Stomach smooth muscle (tissue), 2 donors: ENCODE data around the gene TBCK.
"Not testable (repeated sequence)": the region's sequence is repeated elsewhere in the genome, so short reads cannot be mapped to it uniquely, and the experiment has no call there.

Experiments
- H3K27ac ChIP-seq: one replicate; pipeline ENCODE4 v1.7.0; 2013; ENCODE audit warnings: mild to moderate bottlenecking, low read length, inconsistent platforms
- H3K27me3 ChIP-seq, 2 donors: one replicate each; pipeline ENCODE4 v1.7.0; 2013; ENCODE audit warnings: low read length in 2 of 2; ENCODE audit not compliant: insufficient read depth in 2 of 2, control insufficient read depth in 1 of 2
- H3K36me3 ChIP-seq, 2 donors: one replicate each; pipeline ENCODE4 v1.7.0; 2013; ENCODE audit warnings: low read length in 2 of 2; ENCODE audit not compliant: control insufficient read depth in 2 of 2, insufficient read depth in 2 of 2
- H3K4me1 ChIP-seq: one replicate; pipeline ENCODE4 v1.7.0; 2013; ENCODE audit warnings: low read length; ENCODE audit not compliant: control insufficient read depth, insufficient read depth
- H3K4me3 ChIP-seq, 2 donors: one replicate each; pipeline ENCODE4 v1.7.0; 2013; ENCODE audit warnings: low read length in 2 of 2
- H3K9ac ChIP-seq, 2 donors: one replicate each; pipeline ENCODE4 v1.7.0; 2013; ENCODE audit warnings: low read length in 2 of 2, mild to moderate bottlenecking in 1 of 2
- H3K9me3 ChIP-seq, 2 donors: one replicate each; pipeline ENCODE4 v1.7.0; 2013; ENCODE audit warnings: low read length in 2 of 2; ENCODE audit not compliant: control insufficient read depth in 2 of 2
- donor health status: healthy.
- donor health status: Pancreatic carcinoma.

The TBCK gene

DNA sequence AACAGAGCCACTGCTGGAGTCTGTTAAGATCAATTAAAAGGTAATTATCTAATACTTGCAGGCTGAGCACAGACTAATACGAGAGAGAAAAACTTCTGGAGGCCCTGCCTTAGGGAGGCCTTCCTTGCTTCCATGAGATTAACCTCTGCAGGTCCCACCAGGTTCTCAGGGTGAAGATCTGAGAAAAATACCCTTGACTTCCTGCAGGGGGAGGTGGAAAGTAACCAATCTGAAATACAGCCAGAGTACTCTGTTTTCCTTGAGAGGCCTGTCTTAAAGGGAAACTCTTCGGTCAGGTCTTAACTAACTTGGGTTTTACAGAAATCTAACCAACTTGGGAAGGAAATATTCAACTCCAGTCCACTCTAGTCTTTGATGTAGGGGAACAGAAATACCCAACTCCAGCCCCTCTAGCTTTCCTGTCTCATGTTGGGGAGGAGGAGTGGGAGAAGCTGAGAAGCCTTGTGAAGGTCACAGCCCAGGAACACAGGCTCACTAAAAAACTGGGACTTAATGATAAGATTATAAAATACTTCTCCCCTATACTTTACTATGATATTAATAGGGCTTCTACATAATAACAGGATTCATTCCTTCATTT, 77.1 kb downstream of the TBCK start:
- Histone ChIP-seq H3K9me3 (no peaks in the 10 kb centered on the region), H3K27ac (no peak overlapping the region), H3K27me3 (no peaks in the 10 kb centered on the region), H3K4me3 (no peak overlapping the region), H3K9ac (no peak overlapping the region), H3K36me3 (peaks cover 0 to 5% of the 10 kb centered on the region in 2 donors), H3K4me1 (no peaks in the 10 kb centered on the region)

DNA sequence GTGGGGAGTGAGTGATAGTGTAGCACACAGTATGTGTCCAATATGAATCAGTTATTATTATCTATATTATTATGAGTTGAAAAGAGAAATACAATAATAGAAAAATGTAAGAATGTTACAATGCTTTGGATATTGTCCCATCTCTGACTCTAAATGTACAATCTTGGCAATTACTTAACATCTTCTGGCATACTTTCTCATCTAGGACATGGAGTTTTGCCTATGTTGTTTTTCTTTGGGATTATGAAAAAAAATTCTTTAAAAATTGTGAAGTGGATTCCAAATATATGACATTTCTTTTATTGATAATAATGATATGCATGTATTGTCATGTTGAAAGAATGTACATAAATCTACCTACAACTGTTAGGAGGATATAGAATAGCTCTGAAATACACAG, 84.1 kb downstream of the TBCK start:
- Histone ChIP-seq H3K9me3 (no peaks in the 10 kb centered on the region), H3K4me3 (no peak overlapping the region), H3K36me3 (peaks cover 0 to 21% of the 10 kb centered on the region in 2 donors), H3K27ac (no peak overlapping the region), H3K4me1 (no peaks in the 10 kb centered on the region), H3K9ac (no peak overlapping the region), H3K27me3 (no peaks in the 10 kb centered on the region)

DNA sequence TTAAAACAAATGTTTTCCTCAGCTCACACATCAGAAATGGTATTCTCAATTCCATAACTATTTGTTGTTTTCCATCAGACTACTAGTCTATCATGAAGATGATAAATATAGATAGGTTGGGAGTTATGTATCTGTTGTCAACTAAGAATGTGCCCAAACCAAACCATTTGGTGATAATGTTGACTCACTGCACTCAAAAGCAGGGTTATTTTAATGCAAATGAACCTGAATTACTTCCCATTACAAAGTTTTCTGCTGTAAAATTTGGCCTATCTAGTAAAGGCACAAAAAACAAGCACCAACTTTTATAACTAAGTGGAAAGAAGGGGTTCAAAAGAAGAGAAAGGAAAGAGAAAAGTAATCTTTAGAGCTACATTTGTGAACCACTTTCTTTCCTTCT, 93.5 kb downstream of the TBCK start:
- H3K27me3 ChIP-seq, result no peaks in the 10 kb centered on the region
- H3K4me3 ChIP-seq, result no peak overlapping the region
- H3K9me3 ChIP-seq, result no peaks in the 10 kb centered on the region
- H3K9ac ChIP-seq, result no peak overlapping the region
- no peaks in the 10 kb centered on the region for H3K4me1 ChIP-seq
- H3K27ac ChIP-seq, result no peak overlapping the region
- H3K36me3 ChIP-seq, result peaks cover 0 to 4% of the 10 kb centered on the region in 2 donors

DNA sequence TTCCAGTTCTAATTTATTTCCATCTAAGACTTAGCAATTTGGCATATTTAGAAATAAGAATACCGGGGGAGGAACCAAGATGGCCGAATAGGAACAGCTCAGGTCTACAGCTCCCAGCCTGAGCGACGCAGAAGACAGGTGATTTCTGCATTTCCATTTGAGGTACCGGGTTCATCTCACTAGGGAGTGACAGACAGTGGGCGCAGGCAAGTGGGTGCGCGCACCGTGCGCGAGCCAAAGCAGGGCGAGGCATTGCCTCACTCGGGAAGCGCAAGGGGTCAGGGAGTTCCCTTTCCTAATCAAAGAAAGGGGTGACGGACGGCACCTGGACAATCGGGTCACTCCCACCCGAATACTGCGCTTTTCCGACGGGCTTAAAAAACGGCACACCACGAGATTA, 102.7 kb downstream of the TBCK start:
- H3K4me1 ChIP-seq, H3K27ac ChIP-seq, H3K4me3 ChIP-seq, H3K9me3 ChIP-seq, H3K9ac ChIP-seq, H3K27me3 ChIP-seq, H3K36me3 ChIP-seq: not testable (repeated sequence)

DNA sequence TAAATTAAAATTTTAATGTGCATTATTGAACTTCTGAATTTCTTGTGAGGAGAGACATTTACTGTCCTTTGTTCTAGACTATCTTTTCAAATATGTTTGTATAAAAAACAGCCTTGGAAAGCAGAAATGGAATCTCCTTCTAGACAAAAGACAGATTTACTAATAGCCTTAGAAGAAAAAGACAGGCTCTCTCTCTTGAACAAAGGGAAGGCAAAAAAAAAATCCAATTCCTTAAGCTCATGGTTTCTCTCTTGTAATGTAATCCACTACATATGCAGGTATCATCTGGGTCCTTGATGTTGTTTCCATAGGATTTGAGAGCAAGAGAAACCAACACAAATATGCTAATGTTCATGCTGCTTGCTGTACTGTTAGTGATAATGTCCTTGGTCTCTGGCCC, 106.0 kb downstream of the TBCK start:
- H3K9ac ChIP-seq, result no peak overlapping the region
- H3K9me3 ChIP-seq, result no peaks in the 10 kb centered on the region
- H3K27me3 ChIP-seq, result no peaks in the 10 kb centered on the region
- no peak overlapping the region for H3K4me3 ChIP-seq
- no peaks in the 10 kb centered on the region for H3K4me1 ChIP-seq
- H3K36me3 ChIP-seq, result peaks cover 4 to 7% of the 10 kb centered on the region in 2 donors
- no peak overlapping the region for H3K27ac ChIP-seq

DNA sequence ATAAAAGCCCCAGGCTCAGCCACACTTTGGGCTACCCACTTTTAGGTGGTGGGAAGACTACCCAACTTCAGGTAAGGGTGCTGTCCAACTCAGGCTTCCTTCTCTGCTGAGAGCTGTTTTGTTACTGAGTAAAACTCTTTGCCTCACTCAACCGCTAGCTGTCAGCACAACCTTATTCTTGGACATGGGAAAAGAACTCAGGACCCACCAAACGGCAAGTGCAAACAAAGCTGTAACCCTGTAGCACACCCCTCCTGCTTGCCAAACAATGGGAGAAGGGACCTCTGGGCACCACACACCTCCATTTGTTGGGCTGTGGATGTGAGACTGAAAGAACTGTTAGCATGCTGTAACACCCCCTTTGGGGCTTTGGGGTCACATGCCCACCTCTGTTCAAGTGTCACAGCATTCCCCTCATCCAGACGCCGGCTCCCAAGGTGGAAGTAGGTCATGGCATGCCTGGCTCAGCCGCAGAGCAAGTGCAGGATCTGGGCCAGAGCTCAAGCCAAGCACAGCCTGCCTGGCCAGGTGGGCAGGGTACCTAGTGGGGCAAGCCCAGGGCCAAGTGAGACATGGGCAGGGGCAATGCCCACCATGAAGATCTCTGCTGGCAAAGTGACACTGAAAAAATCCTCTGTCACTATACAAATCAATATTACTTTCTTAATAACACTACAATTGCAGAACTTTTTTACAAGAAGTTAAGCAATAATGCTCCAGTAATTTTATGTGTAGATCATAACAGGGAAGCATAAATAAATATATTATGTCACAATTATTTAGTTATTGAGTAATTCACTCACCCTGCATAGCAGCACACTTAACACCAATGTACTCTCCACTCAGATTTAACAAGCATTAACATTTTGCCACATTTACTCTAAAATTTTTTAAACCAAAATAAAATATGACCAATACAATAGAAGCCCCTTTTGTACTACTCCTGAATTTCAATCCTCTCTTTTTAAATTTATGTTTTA, 107.2 kb downstream of the TBCK start:
- no peak overlapping the region for H3K4me3 ChIP-seq
- no peaks in the 10 kb centered on the region for H3K4me1 ChIP-seq
- no peak overlapping the region for H3K27ac ChIP-seq
- H3K9me3 ChIP-seq, result no peaks in the 10 kb centered on the region
- no peak overlapping the region for H3K9ac ChIP-seq
- peaks cover 4 to 7% of the 10 kb centered on the region in 2 donors for H3K36me3 ChIP-seq
- no peaks in the 10 kb centered on the region for H3K27me3 ChIP-seq

DNA sequence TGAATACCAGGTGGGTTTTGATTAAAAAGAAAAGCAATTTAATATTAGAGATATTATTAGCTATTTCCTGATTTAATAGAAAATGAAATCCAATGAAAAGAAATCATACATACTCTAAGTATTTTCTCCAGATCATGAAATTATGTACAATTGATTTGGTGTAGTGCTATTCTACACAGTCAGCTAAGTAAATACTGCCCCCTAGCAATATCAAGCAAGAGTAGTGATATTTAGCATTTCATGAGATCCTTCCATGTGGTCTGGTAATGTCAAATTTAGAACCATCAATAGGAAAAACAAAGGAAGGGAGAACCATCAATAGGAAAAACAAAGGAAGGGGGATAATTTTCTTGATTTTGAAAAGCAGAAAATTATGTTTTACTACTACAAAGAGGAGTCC, 114.6 kb downstream of the TBCK start:
- Histone ChIP-seq H3K4me1 (no peaks in the 10 kb centered on the region), H3K27ac (no peak overlapping the region), H3K9ac (no peak overlapping the region), H3K4me3 (no peak overlapping the region), H3K36me3 (no peaks in the 10 kb centered on the region), H3K9me3 (no peaks in the 10 kb centered on the region), H3K27me3 (no peaks in the 10 kb centered on the region)

DNA sequence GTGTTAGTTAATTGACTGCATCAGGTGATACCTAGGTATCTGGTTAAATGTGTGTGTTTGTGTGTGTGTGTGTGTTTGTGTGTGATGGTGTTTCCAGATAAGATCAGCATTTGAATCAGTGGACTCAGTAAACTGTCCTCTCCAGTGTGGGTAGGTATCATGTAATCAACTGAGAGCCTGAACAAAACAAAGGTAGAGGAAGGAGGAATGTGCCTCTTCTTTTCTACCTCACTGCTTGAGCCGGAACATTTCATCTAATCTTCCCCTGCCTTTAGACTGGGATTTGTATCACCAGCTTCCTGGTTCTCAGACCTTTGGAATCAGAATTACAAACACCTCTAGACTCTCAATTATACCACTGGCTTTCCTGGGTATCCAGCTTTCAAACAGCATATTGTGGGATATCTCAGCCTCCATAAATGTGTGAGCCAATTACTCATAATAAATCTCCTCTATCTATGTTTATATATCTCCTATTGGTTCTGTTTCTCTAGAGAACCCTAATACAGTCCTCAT, 120.5 kb downstream of the TBCK start:
- no peaks in the 10 kb centered on the region for H3K4me1 ChIP-seq
- H3K4me3 ChIP-seq, result no peak overlapping the region
- H3K27ac ChIP-seq, result no peak overlapping the region
- no peak overlapping the region for H3K9ac ChIP-seq
- H3K9me3 ChIP-seq, result no peaks in the 10 kb centered on the region
- H3K27me3 ChIP-seq, result no peaks in the 10 kb centered on the region
- H3K36me3 ChIP-seq, result peaks cover 0 to 4% of the 10 kb centered on the region in 2 donors

DNA sequence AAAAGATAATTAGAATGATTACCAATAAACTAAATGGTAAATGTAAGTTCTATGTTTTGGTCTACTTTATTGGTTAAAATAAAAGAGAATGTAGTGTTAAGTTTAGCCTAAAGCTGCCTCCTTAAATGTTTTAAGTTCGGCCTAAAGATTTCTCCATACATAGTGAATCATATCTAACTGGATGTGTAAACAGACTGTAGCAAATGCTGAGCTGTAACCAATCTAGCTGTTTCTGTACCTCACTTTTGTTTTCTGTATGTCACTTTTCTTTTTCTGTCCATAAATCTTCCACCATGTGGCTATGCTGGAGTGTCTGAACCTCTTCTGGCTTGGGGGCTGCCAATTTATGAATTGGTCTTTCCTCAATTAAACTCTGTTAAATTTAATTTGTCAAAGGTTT, 121.2 kb downstream of the TBCK start:
- Histone ChIP-seq H3K9ac (no peak overlapping the region), H3K4me1 (no peaks in the 10 kb centered on the region), H3K27me3 (no peaks in the 10 kb centered on the region), H3K9me3 (no peaks in the 10 kb centered on the region), H3K27ac (no peak overlapping the region), H3K4me3 (no peak overlapping the region), H3K36me3 (peaks cover 0 to 4% of the 10 kb centered on the region in 2 donors)

DNA sequence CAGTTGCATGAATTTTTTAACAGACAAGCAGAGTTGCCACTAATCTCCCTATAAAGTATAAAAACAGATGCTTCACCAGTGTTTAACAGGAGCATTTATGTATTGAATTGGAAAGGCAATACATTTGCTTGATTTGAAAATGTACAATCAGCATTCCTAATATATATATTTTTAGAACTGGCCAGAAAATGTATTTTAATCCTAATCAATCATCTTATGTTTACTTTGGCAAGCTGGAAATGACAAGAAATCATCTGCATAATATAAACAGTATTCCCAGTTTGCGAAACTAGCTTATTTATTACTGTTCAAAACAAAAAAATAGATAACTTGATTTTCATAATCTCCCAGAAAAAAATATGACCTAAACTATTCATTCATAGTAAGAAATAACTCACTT, 123.9 kb downstream of the TBCK start:
- Histone ChIP-seq H3K4me3 (no peak overlapping the region), H3K27ac (no peak overlapping the region), H3K9me3 (no peaks in the 10 kb centered on the region), H3K9ac (no peak overlapping the region), H3K36me3 (peaks cover 0 to 4% of the 10 kb centered on the region in 2 donors), H3K4me1 (no peaks in the 10 kb centered on the region), H3K27me3 (no peaks in the 10 kb centered on the region)

DNA sequence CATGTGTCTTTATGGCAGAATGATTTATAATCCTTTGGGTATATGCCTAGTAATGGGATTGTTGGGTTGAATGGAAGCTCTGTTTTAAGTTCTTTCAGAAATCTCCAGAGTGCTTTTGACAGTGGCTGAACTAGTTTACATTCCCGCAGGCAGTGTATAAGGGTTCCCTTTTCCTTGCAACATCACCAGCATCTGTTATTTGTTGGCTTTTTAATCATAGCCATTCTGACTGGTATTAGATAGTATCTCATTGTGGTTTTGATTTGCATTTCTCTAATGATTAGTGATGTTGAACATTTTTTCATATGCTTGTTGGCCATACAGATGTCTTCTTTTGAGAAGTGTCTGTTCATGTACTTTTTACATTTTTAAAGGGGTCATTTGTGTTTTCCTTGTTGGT, 129.8 kb downstream of the TBCK start:
- no peak overlapping the region for H3K4me3 ChIP-seq
- H3K4me1 ChIP-seq, result no peaks in the 10 kb centered on the region
- no peaks in the 10 kb centered on the region for H3K27me3 ChIP-seq
- H3K9me3 ChIP-seq, result no peaks in the 10 kb centered on the region
- peaks cover 0 to 8% of the 10 kb centered on the region in 2 donors for H3K36me3 ChIP-seq
- H3K27ac ChIP-seq, result no peak overlapping the region
- no peak overlapping the region for H3K9ac ChIP-seq
